HG02759 (cell line): ENCODE results near the gene ZBTB48.
A peak's percentile ranks its signal among the peaks of the same experiment; 100 is the strongest.
"Not testable (repeated sequence)": the region's sequence is repeated elsewhere in the genome, so short reads cannot be mapped to it uniquely, and the experiment has no call there.

Source experiments
- ATAC-seq: cut with Tn5 transposase; IDR thresholded peaks from one replicate; pipeline ENCODE4 v1.9.1; 2021; ENCODE audit warnings: mild to moderate bottlenecking, moderate library complexity; ENCODE audit not compliant: unreplicated experiment

ZBTB48 gene

DNA sequence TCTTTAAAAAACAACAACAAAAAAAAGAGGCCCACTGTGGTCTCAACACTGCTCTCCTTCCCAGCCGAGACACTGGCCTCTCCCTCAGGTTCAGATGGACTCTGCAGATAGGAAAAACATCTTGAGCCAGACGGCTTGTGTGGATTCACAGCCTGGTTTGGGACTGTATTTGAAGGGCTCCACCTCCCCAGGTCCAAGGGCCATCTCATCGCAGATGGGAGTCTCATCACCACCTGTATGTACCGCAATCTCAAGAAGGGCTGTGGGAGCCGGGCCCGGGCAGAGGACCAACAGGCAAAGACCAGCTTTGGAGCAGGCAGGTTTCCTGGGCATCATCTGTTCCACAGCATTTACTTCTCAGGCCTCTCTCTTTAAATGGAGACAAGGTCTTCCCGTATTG lies 10.3 kb downstream of the ZBTB48 start:
- ATAC-seq: no peak

DNA sequence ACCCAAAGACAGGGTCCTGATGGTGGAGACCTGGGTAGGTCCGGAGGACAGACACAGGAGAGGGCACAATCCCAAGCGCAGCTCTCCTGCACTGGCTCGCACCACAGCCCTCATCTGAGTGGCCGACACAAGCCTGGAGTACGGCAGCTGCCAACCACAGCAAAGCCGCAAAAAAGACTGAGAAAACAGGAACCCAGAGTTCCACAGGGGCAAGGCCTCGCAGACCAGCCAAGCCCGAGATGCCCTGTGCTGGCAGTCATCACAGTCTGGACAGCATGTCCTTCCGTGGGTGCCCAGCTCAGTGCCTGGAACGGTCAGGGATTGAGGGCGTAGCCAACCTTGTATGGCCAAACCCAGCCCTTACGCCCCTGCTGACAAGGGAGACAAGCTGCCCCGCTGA lies 11.4 kb downstream of the ZBTB48 start:
- no peak for ATAC-seq

DNA sequence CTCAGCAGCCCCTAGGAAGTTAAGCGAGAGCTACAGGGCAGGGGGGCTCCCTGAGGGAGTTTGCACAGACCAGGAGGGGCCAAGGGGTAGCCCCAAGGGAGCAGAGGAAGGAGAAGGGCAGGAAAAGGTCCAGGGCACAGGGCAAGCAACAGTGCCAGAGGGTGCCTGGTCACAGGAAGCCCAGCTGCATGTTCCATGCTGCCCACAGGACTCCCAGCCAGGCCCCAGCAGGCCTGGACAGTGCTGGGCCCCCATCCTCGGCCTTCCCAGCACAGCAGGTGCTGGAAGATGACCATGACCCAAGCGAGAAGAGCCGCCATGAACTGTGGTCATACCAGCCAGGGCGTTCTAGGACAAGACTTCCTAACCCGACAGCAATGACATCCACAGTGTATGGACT lies 11.8 kb downstream of the ZBTB48 start:
- no peak for ATAC-seq

DNA sequence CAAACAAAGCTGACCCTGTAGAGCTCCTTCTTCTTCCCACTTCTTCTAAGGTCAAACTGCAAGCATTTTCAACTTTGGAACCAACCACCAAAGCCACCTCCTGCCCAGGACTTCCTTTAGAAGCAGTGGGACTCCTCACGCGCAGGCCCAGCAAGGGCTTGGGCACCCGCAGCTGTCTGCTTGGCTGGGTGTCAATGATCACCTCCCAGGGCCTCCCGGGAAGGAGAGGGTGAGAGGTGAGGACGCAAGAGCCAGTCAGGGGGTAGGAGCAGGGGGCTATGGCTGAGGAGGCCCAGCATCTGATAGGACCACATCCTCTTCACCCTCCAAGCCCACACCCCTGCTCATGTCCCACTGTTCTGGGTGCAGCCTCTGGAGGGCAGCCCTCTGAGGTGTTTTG lies 12.6 kb downstream of the ZBTB48 start:
- ATAC-seq: no peak

DNA sequence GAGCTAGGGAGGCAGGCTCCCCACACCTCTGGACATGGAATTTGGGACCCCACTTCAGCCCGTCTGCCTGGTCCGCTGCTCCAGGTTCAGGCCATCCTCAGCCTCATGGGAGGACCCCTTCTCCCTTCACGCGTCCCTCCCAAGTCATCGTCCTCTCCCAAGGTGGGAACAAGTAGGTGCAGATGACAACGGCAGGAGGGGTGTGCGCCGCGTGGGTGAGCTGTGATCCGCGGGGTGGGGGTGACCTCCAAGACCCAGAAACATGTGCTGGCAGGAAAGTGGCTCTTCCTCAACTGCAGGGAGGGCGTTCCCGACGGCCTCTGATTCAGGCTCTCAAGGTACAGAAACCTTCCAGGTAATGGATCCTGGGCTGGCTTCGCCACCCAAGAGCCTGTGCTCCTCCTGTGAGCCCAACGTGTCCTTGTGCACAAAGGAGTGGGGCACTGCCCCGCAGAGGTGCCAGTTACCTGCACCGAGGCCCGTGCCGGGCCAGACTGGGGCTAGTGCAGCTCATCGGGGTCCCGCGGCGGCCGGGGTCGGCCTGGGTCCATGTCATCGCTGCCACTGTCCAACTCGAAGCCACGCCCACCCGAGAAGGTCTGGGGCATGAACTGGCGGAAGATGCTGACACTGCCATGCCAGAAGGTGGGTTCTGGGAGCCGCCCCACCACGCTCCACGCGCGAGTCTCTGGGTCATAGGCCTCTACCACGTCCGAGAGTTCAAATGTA lies 13.2 kb downstream of the ZBTB48 start:
- ATAC-seq: no peak

DNA sequence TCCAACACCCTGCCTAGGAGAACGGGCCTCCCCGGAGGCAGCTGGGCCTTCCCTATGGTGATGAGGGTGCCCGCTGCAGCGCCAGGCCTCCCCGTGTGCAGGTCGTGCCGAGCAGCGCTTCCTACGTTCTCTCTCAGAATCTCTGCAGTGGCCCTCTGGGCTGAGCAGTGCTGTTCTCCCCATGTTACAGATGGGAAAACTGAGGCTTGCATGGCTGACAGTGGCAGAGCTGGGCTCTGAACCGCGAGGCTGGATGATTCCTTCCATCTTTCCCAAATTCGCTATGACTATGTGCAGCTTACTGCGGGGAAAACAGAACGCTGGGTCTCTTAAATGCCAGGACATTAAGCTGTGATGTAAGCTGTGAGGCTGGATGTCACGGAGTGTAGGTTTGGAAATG lies 14.0 kb downstream of the ZBTB48 start:
- ATAC-seq: no peak

DNA sequence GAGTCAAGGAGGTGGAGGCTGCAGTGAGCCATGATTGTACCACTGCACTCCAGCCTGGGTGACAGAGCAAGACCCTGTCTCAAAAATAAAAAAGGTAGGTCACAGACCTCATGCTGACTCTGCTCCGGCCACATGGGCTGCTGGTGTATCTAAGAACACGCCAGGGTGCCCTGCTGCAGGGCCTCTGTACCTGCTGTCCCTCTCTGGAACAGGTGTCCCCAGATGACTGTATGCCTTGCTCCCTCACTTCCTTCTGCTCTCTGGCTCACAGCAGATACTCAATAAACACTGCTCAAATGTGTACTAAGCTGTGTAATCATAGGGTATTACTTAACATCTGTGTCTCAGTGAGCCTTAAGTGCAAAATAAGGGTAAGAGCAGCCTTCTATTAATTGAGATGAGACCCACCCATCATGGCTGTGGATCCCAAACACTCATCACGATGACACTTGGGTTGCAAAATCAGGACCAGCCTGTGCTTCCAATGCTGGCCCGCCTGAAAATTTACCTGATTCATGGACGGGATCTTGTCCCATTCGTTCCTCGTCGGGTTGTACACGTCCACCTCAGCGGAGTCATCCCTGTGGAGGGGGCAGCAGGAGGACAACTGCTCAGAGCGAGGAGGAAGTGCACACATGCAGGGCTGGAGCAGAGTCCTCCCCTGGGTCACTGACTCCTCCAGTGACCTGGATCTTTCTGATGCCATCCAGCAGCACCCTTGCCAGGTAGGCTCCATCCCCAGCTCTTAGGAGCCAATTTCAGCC lies 15.4 kb downstream of the ZBTB48 start:
- ATAC-seq: no peak

DNA sequence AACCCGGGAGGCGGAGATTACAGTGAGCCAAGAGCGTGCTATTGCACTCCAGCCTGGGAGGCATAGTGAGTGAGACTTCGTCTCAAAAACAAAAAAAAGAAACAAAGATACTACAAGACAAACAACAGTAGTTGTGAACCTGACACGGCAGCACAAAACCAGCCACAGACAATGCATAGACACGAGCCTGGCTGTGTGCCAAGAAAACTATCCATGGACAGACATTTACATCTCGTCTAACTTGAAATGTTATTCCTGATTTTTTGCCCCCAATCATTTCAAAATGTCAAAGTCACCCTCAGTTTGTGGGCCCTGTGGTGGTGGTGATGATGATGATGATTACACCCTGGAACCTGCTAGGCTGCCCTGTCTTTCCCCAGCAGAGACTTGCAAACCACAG lies 16.6 kb downstream of the ZBTB48 start:
- no peak for ATAC-seq

DNA sequence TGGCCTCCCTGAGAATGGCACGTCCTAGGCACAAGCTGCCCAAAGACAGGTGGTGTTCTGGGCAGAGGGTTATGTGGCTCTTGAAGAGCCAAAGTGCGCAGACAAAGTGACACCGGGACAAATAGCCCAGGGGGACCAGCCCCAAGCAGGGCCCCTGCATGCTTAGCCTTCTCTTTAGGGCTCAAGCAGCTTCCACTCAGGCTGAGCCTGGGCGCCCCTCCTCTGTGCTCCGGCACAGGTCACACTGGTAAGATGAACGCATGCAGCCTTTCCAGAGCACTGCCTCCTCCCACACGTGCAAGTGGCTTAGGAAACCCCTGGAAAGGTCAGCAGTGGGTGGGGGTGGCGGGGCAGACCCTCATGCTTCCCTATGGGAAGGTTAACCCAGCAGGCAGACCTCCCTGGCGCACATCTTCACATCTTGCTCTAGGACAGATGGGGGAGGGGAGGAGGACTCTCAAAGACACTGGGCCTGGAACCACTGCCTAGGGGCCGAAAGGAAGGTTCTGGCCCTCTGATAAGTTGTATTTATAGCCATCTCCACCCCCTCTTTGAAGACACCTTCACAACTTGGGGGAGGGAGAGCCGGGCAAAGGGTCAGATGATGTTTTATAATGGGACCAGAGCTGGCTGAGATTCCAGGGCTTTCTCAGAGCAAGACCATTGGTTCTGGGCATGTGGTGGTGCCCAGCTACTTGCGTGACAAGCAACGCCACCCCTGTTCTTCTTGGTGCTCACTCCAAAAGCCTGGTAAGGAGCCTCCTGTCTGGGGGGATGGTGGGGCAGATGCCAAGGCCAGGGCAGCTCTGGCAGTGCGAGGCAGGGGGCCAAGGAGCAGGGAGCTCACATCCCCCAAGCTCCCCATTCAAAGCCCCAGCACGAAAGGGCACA lies 17.3 kb downstream of the ZBTB48 start:
- ATAC-seq: no peak

DNA sequence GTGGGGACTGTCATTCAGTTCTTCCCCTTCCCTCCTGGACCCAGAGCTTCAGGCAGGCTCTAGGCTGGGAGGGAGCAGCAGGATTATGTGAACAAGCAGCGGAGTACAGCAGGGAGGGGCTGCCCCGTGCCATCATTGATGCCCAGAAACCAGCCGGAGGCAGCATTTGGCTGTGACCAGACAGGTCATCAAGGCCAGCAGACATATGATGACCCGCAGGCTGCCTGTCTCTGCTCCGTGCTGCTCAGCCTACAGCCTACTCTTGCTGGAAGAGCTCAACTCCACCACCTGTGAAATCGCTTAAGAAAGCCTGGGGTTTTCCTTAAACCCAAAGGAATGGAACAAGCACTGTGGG lies 18.0 kb downstream of the ZBTB48 start:
- ATAC-seq: no peak

DNA sequence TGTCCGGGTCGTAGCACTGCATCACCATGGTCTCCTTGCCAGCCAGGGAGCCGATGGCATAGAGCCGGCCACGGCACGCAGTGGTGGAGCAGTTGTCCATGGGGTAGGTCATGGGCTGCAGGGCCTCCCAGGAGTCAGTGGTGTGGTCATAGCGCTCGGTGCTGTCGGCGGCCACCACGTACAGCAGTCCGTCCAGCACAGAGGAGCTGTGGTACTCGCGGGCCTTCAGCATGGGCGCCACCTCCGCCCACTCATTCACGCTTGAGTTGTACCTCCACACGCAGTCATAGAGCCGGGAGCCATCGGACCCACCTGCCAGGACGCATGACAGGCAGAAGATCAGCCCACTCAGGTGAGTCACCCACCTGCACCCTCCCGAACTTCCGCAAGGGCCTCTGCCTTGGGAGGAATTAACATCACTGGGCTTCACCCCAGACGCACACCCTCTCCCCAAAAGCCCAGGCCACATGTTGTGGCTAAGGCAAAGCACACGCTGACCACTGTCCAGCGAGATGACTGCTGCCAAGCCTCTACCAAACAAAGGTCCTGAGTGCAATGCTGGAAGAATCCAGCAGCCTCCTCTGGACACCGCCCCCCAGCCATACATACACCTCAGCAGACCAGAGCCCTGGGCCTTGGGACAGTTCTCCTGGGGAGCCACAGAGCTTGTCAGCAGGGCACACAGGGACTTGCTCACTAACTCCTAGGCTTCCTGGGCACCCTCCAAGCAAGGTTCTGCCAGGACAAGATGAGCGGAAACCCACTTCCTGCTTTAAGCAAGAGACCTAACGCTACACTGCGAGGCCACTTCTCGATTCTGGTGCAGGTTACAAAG lies 19.6 kb downstream of the ZBTB48 start:
- no peak for ATAC-seq

DNA sequence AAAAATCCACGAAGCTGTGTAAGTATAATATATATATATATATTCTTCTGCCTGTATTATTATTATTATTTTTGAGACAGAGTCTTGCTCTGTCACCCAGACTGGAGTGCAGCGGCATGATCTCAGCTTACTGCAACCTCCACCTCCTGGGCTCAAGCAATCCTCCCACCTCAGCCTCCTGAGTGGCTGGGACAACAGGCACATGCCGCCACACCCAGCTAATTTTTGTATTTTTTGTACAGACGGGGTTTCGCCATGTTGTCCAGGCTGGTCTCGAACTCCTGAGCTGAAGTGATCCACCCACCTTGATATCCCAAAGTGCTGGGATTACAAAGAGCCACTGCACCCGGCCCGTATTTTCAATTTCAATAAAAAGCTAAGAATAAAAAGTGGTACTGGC lies 20.2 kb downstream of the ZBTB48 start:
- ATAC-seq: not testable (repeated sequence)

DNA sequence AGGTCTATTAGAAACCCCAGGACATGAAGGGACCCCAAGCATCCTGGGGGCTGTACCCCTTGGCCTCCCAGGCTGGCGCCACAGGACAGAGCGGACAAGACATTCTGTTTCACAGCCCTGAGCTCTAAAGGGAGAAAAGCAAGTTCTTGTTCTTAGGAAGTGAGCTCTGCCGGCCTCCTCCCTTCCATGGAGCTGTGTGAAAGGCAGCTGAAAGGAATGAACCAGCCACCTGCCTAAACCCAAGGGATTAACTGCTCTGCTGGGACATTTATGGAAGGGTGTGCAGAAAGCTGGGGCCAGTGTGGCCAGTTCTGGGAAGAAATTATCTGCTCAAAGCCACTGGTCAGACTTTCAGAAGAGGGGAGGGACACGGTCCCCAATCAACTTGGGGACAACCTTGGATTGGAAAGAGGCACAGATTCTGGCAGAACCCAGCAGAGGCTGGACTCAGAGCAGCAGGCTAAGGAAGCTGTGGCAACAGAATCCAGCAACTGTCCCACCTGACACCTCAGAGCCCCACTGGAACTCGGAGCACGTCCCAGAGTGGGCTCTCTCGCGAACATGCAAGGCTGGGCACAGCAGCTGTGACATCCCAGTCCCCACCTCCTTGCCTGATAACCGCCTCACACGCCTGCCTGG lies 20.7 kb downstream of the ZBTB48 start:
- no peak for ATAC-seq

DNA sequence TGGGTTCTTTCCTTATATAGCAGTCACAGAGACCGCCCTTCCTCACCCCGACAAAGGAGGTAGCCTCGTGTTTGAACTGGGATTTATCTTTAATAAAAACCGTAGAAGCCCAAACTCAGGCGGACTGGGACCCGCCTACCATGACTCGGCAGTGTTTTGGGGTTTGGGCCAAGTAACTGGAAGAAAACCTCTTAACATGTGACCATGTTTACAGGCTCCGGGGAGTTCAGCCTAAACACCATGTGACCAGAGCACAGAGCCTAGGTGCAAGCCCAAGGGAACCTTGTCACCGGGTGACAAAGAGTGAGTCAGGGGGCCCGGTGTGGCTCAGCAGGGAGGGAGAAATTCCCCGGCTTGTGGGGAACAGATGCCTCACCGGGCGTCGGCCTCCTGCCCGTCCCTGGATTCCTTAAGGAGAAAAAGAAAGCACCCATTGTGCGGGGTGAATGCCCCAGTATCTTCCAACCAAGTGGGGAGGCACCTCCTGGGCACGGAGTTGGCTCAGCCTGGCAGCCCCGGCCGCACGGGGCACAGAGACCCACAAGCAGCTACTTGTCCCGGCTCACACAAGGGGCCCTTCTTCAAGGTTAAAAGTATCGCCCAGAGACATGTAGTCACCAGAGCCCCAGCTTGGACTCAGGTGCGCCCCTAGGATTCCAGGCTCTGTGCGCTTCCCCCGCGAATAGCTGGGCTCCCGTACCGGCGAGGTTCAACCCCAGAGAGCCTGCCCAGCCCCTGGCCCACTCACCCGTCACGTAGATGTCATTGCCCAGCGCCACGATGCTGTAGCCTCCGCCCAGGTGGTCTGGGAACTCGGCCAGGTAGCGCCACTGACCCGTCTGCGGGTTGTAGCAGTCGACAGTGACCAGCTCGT lies 21.5 kb downstream of the ZBTB48 start:
- ATAC-seq: peak; percentile 37

DNA sequence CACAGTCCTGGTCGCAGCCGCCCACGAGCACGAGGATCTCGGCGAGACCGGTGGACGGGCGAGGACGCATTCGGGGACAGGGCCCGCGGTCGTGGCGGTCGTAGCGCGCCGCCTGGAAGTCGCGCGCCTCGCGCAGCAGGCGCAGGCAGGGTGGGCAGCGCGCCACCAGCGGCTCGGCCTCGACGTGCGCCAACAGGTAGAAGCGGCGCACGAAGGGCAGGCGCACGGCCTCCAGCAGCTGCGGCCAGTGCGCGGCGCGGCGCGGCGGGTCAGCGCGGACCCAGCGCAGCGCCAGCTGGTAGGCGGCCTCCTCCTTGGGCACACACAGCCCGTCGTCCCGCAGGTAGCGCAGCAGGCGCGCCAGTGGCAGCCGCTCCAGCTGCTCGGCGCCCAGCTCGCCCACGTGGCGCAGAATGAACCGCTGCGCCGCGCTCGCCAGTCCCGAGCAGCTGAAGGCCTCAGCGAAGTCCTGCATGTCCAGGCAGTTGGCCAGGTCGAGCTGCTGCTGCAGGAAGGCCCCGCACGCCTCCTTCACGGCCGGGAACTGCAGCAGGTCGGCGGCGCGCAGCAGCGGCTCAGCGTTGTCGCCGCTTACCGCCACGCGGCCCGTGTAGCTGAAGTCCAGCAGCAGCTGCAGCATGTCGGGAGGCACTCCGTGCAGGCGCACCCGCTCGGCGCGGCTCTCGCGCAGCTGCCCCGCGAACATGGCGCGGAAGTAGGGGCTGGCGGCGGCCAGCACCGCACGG lies 22.3 kb downstream of the ZBTB48 start:
- peak; percentile 5 for ATAC-seq

DNA sequence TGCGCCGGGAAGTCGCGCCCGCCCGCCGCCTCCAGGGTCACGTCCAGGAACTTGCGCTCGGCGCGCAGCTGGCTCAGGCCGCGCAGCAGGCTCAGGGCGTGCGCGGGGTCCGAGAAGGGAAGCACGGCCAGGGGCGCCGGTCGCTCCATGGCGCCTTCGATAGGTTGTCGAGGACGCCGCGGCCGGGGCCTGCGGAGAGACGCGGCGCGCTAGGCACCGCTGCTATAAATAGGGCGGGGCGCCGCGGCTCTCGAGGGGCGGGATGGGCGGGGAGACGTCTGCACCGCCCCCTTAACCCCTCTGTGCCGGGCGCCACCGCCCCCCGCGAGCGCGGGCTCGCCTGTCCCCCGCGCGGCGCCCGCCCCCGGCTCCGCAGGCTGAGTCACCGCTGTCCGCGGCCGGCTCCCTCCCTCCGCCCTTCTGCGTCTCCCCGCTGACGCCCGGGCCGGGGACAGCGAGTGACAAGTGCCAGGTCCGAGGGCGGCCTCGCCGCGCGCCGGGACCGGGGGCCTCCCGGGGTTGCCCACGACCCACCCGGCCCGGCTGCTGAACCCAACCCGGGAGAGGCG lies 23.0 kb downstream of the ZBTB48 start, which contains the start of gene KLHL21:
Gene KLHL21 (minus strand): TSS at position 201 of the 569 bp plus-strand sequence. CDS start 52 bp downstream, at position 149.
- peak; percentile 66 for ATAC-seq

DNA sequence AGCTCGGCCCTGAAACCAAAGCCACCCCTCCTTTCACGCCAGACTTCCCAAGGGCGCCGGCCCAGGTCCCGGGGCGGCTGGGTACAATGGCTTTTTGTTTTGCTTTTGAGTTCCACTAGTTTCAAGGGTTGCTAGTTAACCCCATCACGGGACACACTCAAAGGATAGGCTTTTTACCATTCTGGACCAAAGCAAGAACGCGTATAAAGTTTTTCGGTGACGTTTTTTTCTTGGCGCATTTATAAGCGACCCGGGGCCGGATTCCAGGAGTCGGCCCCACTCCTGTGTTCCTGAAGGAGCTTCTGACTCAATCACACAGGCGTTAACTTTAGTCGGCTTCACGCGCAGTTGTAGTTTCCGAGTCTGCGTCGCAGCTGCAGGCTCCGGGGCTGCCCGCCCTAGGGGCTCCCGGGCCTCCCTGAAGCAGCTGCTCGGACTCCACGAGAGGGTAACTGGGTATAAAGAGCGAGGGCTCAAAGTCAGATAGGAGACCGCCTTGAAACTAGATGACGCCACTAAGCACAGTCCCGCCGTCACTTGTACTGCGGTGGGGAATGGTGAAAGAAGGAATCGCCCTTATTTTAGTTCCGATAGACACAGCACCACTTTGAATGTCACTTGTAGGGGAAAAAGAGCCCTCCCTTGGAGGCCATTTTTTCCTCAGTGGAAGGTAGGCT lies 23.6 kb downstream of the ZBTB48 start:
- ATAC-seq: peak; percentile 18
